ENCODE measurements around the gene KIF13A.

GRCh38 chr6:17851001-17851719, 136.3 kb downstream of the KIF13A start:
- TF ChIP-seq POLR2A (IDR thresholded peaks at IDR 0.05; ENCODE audit: low read depth, low read length) = no peak
- TF ChIP-seq POLR2AphosphoS5 (IDR thresholded peaks at IDR 0.05; ENCODE audit: low read depth, low read length) = no peak

Data from GM12892 (cell line).